Activated effector memory CD4-positive, alpha-beta T cell treated with anti-CD3 and anti-CD28 coated beads, Interleukin-2, amount 50 U/mL, for 16 hours (primary cell): Measurements from ENCODE around the gene MVB12A.

Experiments
- DNase-seq: peaks from one replicate; pipeline ENCODE4 v3.0.0-alpha.2; 2020

MVB12A gene

DNA sequence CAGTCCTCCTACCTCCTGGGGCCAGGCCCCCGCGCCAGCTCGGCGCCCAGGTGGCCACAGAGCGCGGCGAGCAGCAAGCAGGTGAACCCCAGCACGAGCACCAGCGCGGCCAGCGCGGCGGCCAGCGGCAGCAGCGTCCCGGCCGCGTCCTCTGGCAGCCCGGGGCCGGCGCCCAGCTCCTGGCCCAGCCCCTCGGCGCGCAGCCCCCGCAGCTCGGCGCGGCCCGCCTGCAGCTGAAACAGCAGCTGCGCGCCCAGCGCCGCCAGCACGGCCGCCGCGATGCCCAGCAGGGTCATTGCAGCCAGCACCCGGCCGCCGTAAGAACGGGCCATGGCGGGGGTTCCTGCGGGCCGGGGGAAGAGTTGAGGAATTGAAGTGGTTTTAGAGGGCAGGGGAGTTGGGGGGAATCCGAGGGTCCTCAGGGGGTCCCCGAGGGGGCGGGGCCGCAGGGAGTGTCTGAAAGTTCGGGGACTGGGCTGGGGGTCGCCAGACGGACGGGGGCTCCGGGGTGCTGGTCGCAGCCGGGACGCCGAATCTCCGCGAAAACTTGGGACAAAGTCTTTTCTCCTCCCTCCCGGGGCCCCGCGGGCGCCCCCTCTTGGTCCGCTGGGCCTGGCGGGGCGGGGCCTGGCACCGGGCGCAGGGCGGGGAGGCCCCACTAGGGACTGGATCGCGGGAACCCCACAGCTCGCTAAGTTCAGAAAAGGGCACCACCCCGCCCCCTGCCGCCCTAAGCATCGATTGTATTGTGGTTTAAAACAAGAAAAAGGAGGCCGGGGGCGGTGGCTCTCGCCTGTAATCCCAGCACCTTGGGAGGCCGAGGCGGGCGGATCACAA lies 28.5 kb downstream of the MVB12A start, which contains the start of gene TMEM221:
Gene TMEM221 (minus strand): TSS at position 538 of the 837 bp plus-strand sequence. CDS start 206 bp downstream, at position 332.
- peak; percentile 84 for DNase-seq

DNA sequence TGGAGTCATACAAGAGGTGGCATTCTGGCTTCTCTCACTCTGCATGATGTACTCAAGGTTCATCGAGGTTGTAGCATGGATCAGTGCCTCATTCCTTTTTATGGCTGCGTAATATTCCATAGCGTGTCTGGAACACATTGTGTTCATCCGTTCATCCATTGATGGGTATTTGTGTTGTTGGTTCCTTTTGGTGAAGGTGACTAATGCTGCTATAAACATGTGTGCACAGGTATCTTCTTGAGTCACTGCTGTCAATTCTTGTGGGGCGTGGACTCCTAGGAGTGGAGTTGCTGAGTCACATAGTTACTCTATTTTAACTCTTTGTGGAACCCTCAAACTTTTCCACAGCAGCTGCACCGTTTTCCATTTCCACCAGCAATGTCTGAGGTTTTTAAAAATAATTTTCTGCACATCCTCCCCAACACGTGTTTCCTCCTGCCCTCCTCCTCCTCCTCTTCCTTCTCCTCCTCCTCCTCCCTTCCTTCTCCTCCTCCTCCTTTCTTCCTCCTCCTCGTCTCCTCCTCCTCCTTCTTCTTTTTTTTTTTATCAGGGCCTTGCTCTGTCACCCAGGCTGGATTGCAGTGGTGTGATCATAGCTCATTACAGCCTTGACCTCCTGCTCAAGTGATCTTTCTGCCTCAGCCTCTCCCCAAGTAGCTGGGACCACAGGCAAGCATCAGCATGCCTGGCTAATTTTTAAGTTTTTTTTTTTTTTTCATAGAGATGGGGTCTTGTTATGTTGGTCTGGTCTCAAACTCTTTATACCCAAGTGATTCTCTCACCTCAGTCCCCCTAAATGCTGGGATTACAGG lies 30.6 kb downstream of the MVB12A start:
- peak; percentile 78 for DNase-seq

DNA sequence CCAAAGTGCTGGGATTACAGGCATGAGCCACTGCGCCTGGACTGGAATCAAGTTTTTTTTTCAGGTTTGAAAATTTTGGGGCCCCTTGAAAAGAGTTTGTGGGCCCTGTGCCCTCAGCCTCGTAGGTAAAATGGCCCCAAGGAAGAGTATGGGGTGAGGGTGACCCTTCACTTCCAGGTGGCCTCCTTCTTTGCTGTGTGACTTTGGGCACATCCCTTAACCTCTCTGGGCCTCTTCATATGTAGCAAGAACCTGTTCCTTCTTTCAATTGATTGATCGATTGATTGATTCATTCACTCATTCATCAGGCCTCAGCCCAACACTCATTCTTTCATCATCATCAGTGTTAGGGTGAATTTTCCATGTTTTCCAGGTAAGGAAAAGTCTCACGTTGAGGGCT lies 32.0 kb downstream of the MVB12A start:
- DNase-seq, result no peak

DNA sequence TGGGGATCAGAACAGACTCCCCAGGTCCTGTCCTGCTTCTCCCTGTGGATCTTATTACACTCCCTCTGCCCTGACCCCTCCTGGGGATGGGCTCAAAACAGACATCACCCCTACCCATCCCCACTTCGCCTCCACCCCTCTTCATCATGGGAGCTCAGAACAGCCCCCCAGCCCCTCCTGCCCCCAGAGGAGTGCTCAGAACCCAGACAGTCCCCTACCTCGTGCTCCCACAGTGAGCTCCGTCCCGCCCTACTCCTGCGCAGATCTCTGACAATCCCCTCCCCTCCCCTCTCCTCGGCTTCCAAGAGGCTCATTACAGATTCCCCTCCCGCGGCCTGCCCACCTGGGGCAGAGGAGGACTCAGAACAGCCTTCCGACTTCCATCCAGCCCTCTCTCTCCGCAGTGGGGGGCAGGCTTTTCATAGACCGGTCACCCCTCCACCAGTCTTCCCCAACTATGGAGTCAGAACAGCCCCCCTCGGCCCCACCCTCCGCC lies 34.8 kb downstream of the MVB12A start:
- DNase-seq, result no peak

- DNase-seq, result no peak
These were observed 35.7 kb downstream of the MVB12A start for GRCh38 chr19:17455308-17456123.

DNA sequence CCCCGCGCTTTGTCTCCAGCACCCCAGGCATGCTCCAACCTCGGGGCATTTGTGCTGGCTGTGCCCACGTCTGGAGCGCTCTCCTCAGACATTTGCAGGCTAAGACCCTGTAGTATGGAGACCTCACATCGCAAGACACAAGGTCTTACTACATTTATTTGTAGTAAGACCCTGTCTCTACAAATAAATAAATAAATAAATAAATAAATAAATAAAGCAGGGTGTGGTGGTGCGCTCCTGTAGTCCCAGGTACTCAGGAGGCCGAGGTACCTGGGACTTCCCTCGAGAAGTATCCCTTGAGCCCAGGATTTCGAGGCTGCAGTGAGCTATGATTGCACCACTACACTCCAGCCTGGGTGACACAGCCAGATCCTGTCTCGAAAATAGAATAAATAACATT lies 36.3 kb downstream of the MVB12A start:
- DNase-seq, result no peak

GRCh38 chr19:17457616-17458015 lies 37.8 kb downstream of the MVB12A start:
- no peak for DNase-seq

GRCh38 chr19:17458970-17459369 lies 39.1 kb downstream of the MVB12A start:
- DNase-seq, result no peak

GRCh38 chr19:17460372-17461230 lies 40.8 kb downstream of the MVB12A start, which contains the start of gene NXNL1:
NXNL1 (minus strand) TSS chr19:17460926; CDS start chr19:17460869, 57 bp downstream.
- DNase-seq, result no peak

DNA sequence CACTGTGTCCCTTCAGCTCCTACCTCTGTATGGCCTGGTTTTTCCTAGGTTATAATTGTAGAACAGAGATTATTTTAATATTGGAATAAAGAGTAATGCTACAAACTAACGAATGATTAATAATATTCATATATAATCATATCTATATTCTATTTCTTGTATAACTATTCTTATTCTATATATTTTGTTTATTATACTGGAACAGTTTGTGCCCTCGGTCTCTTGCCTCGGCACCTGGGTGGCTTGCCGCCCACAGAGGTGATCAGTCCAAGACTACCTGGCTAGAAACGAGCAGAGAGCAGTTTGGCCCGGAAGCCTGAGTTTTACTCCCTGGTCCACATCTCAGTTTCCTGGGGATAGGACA lies 46.6 kb downstream of the MVB12A start:
- DNase-seq, result no peak

GRCh38 chr19:17467471-17468301 lies 47.8 kb downstream of the MVB12A start:
- no peak for DNase-seq

DNA sequence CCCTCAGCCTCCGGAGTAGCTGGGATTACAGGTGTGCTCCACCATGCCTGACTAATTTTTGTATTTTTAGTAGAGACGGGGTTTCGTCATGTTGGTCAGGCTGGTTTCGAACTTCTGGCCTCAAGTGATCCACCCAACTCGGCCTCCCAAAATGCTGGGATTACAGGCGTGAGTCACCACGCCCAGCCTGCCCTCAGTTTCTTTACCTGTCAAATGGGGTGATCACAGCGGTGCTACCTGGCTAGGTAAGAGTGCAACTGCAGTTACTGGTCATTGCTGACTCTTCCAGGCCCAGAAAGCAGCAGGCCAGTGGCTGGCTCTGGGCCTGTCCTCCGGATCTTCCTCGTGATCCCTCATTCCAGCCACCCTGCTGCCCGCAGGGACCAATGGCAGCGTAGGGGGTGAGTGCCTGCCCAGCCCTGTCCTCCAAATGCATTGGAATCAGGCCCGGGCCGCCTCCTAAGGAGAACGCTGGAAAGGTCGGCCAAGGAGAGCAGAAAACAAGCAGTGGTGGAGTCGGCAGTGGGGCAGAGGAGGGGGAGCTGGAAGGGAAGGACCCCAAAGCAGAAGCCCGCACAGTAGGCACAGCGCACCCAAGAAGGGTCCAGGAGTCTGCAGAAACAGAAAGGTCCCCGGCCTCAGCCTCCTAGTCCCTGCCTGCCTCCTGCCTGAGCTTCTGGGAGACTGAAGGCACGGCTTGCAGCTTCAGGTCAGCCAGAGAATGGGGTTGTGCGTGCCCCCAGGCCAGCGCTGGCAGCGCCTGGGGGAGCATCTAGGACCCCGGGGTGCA lies 48.6 kb downstream of the MVB12A start:
- no peak for DNase-seq

GRCh38 chr19:17469092-17469480 lies 49.2 kb downstream of the MVB12A start:
- no peak for DNase-seq

- DNase-seq, result peak; percentile 94
These were observed 49.7 kb downstream of the MVB12A start for GRCh38 chr19:17469481-17470067.

DNA sequence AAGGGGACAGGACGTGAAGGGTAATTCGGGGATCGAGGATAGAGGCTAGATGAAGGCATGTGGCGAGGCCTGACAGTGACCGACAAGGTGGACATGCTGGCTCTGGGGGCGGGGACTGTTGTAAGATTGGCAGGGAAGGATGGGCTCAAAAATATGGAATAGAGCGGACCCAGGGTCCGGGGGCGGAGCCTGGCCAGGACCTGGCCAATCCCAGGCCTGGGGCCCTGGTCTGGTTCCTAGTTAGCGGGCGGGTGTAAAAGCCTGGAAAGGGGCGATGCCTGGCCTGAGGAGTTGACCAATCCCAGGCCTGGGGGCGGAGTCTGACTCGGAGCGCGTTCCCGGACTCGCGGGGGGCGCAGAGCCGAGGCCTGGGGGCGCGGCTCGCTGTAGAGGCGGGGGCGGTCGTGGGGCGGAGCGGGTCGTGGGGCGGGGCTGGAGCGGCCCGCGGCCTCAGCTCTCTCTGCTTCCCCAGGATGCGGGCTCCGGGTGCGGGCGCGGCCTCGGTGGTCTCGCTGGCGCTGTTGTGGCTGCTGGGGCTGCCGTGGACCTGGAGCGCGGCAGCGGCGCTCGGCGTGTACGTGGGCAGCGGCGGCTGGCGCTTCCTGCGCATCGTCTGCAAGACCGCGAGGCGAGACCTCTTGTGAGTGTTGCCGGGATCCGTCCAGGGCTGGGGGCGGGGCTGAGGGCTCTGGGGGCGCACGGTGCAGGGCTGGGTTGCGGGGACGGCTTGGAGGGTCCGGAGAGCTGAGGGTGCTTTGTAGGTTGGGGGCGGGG lies 50.4 kb downstream of the MVB12A start, which contains the start of gene SLC27A1:
Gene SLC27A1 (plus strand): TSS at position 457 of the 774 bp plus-strand sequence. CDS start 17 bp downstream, at position 474.
- peak; percentile 95 for DNase-seq

GRCh38 chr19:17471410-17472125 lies 51.7 kb downstream of the MVB12A start:
- no peak for DNase-seq

GRCh38 chr19:17473041-17473440 lies 53.2 kb downstream of the MVB12A start:
- no peak for DNase-seq
